ENCODE data around the gene OGA.

Gene OGA

GRCh38 chr10:101840741-101841453 lies 22.7 kb upstream of the OGA start:
- peak overlapping the region; percentile 92 for H3K4me3 Mint-ChIP-seq
- H3K27ac Mint-ChIP-seq, result peak overlapping the region; percentile 79
- ATAC-seq, result peak; percentile 80
- no peaks in the 10 kb centered on the region for H3K9me3 Mint-ChIP-seq
- no peaks in the 10 kb centered on the region for H3K36me3 Mint-ChIP-seq
- peaks cover 61% of the 10 kb centered on the region for H3K4me1 Mint-ChIP-seq
- DNase-seq (ENCODE audit: low spot score in 2 of 2), result peak; percentile 84 to 91

- Mint-ChIP-seq H3K9me3 (no peaks in the 10 kb centered on the region), H3K27ac (peak overlapping the region; percentile 79), H3K4me1 (peaks cover 66% of the 10 kb centered on the region), H3K4me3 (peak overlapping the region; percentile 92), H3K36me3 (no peaks in the 10 kb centered on the region)
- DNase-seq (ENCODE audit: low spot score in 2 of 2) (no peak), ATAC-seq (peak; percentile 1)
Observed at GRCh38 chr10:101840102-101840684, 21.9 kb upstream of the OGA start.

- Mint-ChIP-seq H3K4me1 (peaks cover 71% of the 10 kb centered on the region), H3K9me3 (no peaks in the 10 kb centered on the region), H3K27ac (peak overlapping the region; percentile 79), H3K4me3 (peak overlapping the region; percentile 92), H3K36me3 (no peaks in the 10 kb centered on the region)
- DNase-seq (ENCODE audit: low spot score in 2 of 2), result peak; percentile 62 to 83
- peak; percentile 53 for ATAC-seq
Observed at GRCh38 chr10:101839416-101840063, 21.3 kb upstream of the OGA start.

GRCh38 chr10:101839002-101839401 lies 20.8 kb upstream of the OGA start:
- peaks cover 71% of the 10 kb centered on the region for H3K4me1 Mint-ChIP-seq
- H3K36me3 Mint-ChIP-seq, result no peaks in the 10 kb centered on the region
- ATAC-seq, result no peak
- H3K4me3 Mint-ChIP-seq, result peak overlapping the region; percentile 92
- no peak overlapping the region for H3K27ac Mint-ChIP-seq
- no peaks in the 10 kb centered on the region for H3K9me3 Mint-ChIP-seq
- DNase-seq (ENCODE audit: low spot score in 2 of 2), result no peak

GRCh38 chr10:101838416-101838970 lies 20.2 kb upstream of the OGA start:
- no peaks in the 10 kb centered on the region for H3K9me3 Mint-ChIP-seq
- DNase-seq (ENCODE audit: low spot score in 2 of 2), result no peak
- peaks cover 72% of the 10 kb centered on the region for H3K4me1 Mint-ChIP-seq
- ATAC-seq, result no peak
- H3K4me3 Mint-ChIP-seq, result peak overlapping the region; percentile 92
- H3K36me3 Mint-ChIP-seq, result no peaks in the 10 kb centered on the region
- no peak overlapping the region for H3K27ac Mint-ChIP-seq

GRCh38 chr10:101837748-101838147 lies 19.5 kb upstream of the OGA start:
- ATAC-seq (no peak), DNase-seq (ENCODE audit: low spot score in 2 of 2) (no peak)
- no peak overlapping the region for H3K4me3 Mint-ChIP-seq
- no peaks in the 10 kb centered on the region for H3K9me3 Mint-ChIP-seq
- H3K36me3 Mint-ChIP-seq, result no peaks in the 10 kb centered on the region
- H3K27ac Mint-ChIP-seq, result no peak overlapping the region
- H3K4me1 Mint-ChIP-seq, result peaks cover 72% of the 10 kb centered on the region

GRCh38 chr10:101835362-101835761 lies 17.1 kb upstream of the OGA start:
- DNase-seq (ENCODE audit: low spot score in 2 of 2), result no peak
- no peak for ATAC-seq
- H3K4me1 Mint-ChIP-seq, result peaks cover 70% of the 10 kb centered on the region
- H3K27ac Mint-ChIP-seq, result no peak overlapping the region
- no peaks in the 10 kb centered on the region for H3K9me3 Mint-ChIP-seq
- H3K36me3 Mint-ChIP-seq, result peaks cover 9% of the 10 kb centered on the region
- H3K4me3 Mint-ChIP-seq, result no peak overlapping the region

- ATAC-seq, result no peak
- Mint-ChIP-seq H3K27ac (peak overlapping the region; percentile 86), H3K9me3 (no peaks in the 10 kb centered on the region), H3K4me1 (peaks cover 68% of the 10 kb centered on the region), H3K4me3 (peak overlapping the region; percentile 1), H3K36me3 (peaks cover 15% of the 10 kb centered on the region)
- DNase-seq (ENCODE audit: low spot score in 2 of 2), result no peak
Observed at GRCh38 chr10:101834341-101834740, 16.1 kb upstream of the OGA start.

GRCh38 chr10:101833466-101833865 lies 15.2 kb upstream of the OGA start:
- Mint-ChIP-seq H3K4me3 (peak overlapping the region; percentile 1), H3K9me3 (no peaks in the 10 kb centered on the region), H3K4me1 (peaks cover 61% of the 10 kb centered on the region), H3K36me3 (peaks cover 15% of the 10 kb centered on the region), H3K27ac (peak overlapping the region; percentile 86)
- peak; percentile 48 for ATAC-seq
- no peak for DNase-seq (ENCODE audit: low spot score in 2 of 2)

GRCh38 chr10:101832325-101832771 lies 14.1 kb upstream of the OGA start:
- DNase-seq (ENCODE audit: low spot score in 2 of 2) (no peak), ATAC-seq (no peak)
- Mint-ChIP-seq H3K36me3 (peaks cover 15% of the 10 kb centered on the region), H3K27ac (peak overlapping the region; percentile 95), H3K4me3 (no peak overlapping the region), H3K4me1 (peaks cover 63% of the 10 kb centered on the region), H3K9me3 (no peaks in the 10 kb centered on the region)

GRCh38 chr10:101831169-101831811 lies 13.0 kb upstream of the OGA start:
- H3K4me1 Mint-ChIP-seq, result peaks cover 68% of the 10 kb centered on the region
- H3K9me3 Mint-ChIP-seq, result no peaks in the 10 kb centered on the region
- peak overlapping the region; percentile 81 for H3K4me3 Mint-ChIP-seq
- DNase-seq (ENCODE audit: low spot score in 2 of 2) (no peak), ATAC-seq (no peak)
- peaks cover 15% of the 10 kb centered on the region for H3K36me3 Mint-ChIP-seq
- H3K27ac Mint-ChIP-seq, result peak overlapping the region; percentile 95

- H3K4me1 Mint-ChIP-seq, result peaks cover 61% of the 10 kb centered on the region
- peak; percentile 81 for ATAC-seq
Observed at GRCh38 chr10:101830322-101831168, 12.3 kb upstream of the OGA start.

GRCh38 chr10:101829561-101830315 lies 11.5 kb upstream of the OGA start:
- Mint-ChIP-seq H3K27ac (peak overlapping the region; percentile 95), H3K4me3 (peak overlapping the region; percentile 81), H3K36me3 (peaks cover 15% of the 10 kb centered on the region), H3K9me3 (no peaks in the 10 kb centered on the region), H3K4me1 (peaks cover 55% of the 10 kb centered on the region)
- no peak for DNase-seq (ENCODE audit: low spot score in 2 of 2)
- ATAC-seq, result peak; percentile 1

More at GRCh38 chr10:101830322-101831168, 12.3 kb upstream of the OGA start:
- Mint-ChIP-seq H3K36me3 (peaks cover 15% of the 10 kb centered on the region), H3K9me3 (no peaks in the 10 kb centered on the region), H3K27ac (peak overlapping the region; percentile 95), H3K4me3 (peak overlapping the region; percentile 81)
- peak; percentile 76 to 92 for DNase-seq (ENCODE audit: low spot score in 2 of 2)
